Epithelial cell of proximal tubule (primary cell): ENCODE data around the gene ALG5. TPM values are rescaled to one million over a fixed set of nuclear protein-coding genes. Genes with fewer than 3 reads are reported as not detected.

ENCODE experiments used
- DNase-seq: peaks from one replicate; pipeline ENCODE4 v3.0.0-alpha.2; 2011; ENCODE audit warnings: low read depth
- H3K4me3 ChIP-seq: 2 replicates; pipeline ENCODE4 v1.5.1; 2011; ENCODE audit warnings: low read depth, mild to moderate bottlenecking, low read length
- CTCF ChIP-seq: conservative IDR thresholded peaks from 2 replicates; pipeline ENCODE4 v1.5.1; 2012; ENCODE audit warnings: low read depth, mild to moderate bottlenecking, low read length
- total RNA-seq: library from RNA; depleted of rRNA; stranded (reverse); fragments of >200 nt; gene quantifications from 2 replicates; pipeline ENCODE4 v1.2.3, GENCODE V29; 2015

ALG5 gene
- total RNA-seq, 1 donor from 2014 or later: 26.3 TPM

DNA sequence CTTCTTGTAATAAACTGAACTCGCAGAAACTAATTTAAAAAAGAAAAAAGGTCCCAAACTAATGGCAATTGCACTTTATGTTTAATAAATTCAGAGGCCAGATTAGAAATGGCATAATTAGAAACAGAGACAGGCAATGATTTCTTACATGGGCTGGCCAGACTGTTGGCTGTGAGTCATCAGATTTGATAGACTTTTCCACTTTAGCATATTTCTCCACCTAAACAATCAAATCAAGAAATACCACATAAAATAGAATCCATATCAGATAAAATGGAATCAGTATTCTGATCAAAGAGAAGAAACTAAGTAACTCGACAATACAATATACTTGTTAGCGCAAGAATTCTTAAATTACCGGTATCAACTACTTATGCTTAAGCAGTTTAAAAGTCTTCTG is 30.5 kb upstream of the ALG5 start:
- H3K4me3 ChIP-seq: no peak overlapping the region
- no peak for TF ChIP-seq CTCF
- no peak for DNase-seq

DNA sequence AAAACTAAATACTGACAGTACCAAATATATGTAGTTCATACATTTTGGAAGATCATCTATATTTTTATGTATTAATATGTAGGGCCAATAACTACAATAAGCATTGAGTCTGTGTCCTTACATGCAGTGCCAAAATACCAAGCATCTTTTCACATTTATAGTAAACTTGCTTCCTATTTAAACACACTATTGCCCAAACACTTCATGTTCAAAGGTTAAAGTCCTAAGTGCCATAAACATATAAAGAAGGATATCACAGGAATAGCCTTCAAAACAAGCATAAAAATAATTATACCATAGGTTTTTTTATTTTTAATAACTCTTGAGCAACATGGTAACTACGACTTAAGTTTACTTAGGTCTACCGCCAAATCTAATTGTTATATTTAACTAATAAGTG is 28.5 kb upstream of the ALG5 start:
- no peak overlapping the region for H3K4me3 ChIP-seq
- no peak for TF ChIP-seq CTCF
- no peak for DNase-seq

- H3K4me3 ChIP-seq: no peak overlapping the region
- DNase-seq: no peak
- no peak for TF ChIP-seq CTCF
These were observed 27.6 kb upstream of the ALG5 start for GRCh38 chr13:37026771-37027170.

DNA sequence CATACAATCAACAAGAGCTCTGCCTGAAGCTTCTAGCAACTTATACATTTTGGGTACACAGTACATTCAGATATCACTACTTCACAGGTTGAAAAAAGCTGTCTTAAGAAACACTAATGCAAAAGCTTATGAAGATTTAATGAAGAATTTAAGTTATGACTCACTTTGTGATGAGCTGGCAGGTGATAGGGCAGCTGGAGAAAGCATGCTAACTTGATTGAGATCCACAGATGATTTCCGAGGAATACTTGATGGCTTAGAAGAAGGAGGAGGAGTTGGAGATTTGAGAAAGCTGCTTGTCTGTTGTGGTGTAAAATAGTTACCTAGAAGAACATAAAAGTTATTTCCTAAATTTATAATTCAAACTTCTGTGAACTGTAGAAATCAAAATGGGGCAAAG is 24.7 kb upstream of the ALG5 start:
- TF ChIP-seq CTCF: no peak
- H3K4me3 ChIP-seq: no peak overlapping the region
- no peak for DNase-seq

- DNase-seq: no peak
- TF ChIP-seq CTCF: no peak
- no peak overlapping the region for H3K4me3 ChIP-seq
These were observed 15.5 kb upstream of the ALG5 start for GRCh38 chr13:37014609-37015008.

DNA sequence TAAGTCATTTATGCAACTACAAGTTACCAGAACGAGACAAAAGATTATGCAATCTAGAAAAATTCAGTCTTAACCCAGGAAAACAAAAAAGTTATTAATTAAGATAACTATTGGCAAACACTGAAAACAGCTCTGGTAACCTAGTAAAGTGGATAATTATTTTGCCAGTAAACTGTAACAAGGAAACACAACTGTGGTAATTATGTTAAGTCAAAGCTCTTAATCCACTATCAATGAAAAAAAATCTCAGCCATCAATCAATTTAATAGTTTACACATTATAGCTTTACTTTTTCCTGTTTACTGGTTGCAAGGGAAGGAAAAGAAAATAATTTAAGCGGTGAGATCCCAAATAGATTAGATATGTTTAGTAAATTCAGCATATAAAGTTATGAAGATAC is 12.6 kb upstream of the ALG5 start:
- no peak overlapping the region for H3K4me3 ChIP-seq
- no peak for DNase-seq
- no peak for TF ChIP-seq CTCF

DNA sequence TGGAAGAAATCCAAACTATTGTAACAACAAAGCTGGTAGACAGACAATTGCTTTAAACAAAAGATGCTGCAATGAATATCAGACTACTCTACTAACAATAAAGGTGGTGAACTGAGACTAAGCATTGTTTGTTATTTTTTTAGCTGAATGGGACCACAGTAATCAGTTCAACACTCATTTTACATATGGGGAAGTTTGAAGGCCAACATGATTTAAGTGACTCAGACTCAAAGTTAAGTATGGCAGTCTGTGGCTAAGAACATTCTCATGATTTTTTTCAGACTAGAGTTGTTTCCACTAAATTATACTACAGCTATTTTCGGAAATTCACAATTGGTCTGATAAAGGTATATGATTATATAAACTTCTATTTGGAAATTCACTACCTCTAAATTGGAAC is 11.9 kb upstream of the ALG5 start:
- no peak for TF ChIP-seq CTCF
- no peak for DNase-seq
- no peak overlapping the region for H3K4me3 ChIP-seq
